Trophoblast cell (in vitro differentiated cells and primary cell): ENCODE measurements around the gene TMPRSS4.

ENCODE experiments used
- DNase-seq, 2 donors: peaks; one replicate each; pipeline ENCODE4 v3.0.0-alpha.2; 2016
- H2AFZ ChIP-seq: 2 replicates; pipeline ENCODE4 v1.6.1; 2013; ENCODE audit warnings: low read length, moderate library complexity, mild to moderate bottlenecking; ENCODE audit not compliant: insufficient read depth, poor library complexity
- H2AK5ac ChIP-seq: 2 replicates; pipeline ENCODE4 v1.6.1; 2013; ENCODE audit warnings: mild to moderate bottlenecking, low read length
- H2BK120ac ChIP-seq: 2 replicates; pipeline ENCODE4 v1.6.1; 2013; ENCODE audit warnings: low read length, mild to moderate bottlenecking, moderate library complexity; ENCODE audit not compliant: insufficient read depth, poor library complexity
- H2BK12ac ChIP-seq: 2 replicates; pipeline ENCODE4 v1.6.1; 2013; ENCODE audit warnings: mild to moderate bottlenecking, low read length, moderate library complexity
- H2BK5ac ChIP-seq: 2 replicates; pipeline ENCODE4 v1.6.1; 2013; ENCODE audit warnings: low read length, low read depth, moderate library complexity, mild to moderate bottlenecking; ENCODE audit not compliant: poor library complexity
- H3K14ac ChIP-seq: 2 replicates; pipeline ENCODE4 v1.6.1; 2013; ENCODE audit warnings: mild to moderate bottlenecking, low read length
- H3K18ac ChIP-seq: 2 replicates; pipeline ENCODE4 v1.6.1; 2013; ENCODE audit warnings: mild to moderate bottlenecking, low read length
- H3K23ac ChIP-seq: 2 replicates; pipeline ENCODE4 v1.6.1; 2013; ENCODE audit warnings: low read length
- H3K27ac ChIP-seq: 2 replicates; pipeline ENCODE4 v1.5.1; 2013; ENCODE audit warnings: low read depth, mild to moderate bottlenecking, inconsistent platforms, low read length, moderate library complexity
- H3K27me3 ChIP-seq: 2 replicates; pipeline ENCODE4 v1.6.1; 2013; ENCODE audit warnings: inconsistent platforms, mild to moderate bottlenecking, low read length, moderate library complexity; ENCODE audit not compliant: insufficient read depth
- H3K36me3 ChIP-seq, 2 experiments: 1 replicate in 1 of 2; 2 replicates in 1 of 2; pipeline ENCODE4 v1.6.1; 2013; ENCODE audit warnings: low read length in 2 of 2, mild to moderate bottlenecking in 2 of 2, moderate library complexity in 1 of 2; ENCODE audit not compliant: insufficient read depth in 2 of 2, control insufficient read depth in 1 of 2
- H3K4ac ChIP-seq: 2 replicates; pipeline ENCODE4 v1.6.1; 2013; ENCODE audit warnings: low read depth, mild to moderate bottlenecking, low read length, moderate library complexity
- H3K4me1 ChIP-seq, 2 experiments: 1 replicate in 1 of 2; 2 replicates in 1 of 2; pipeline ENCODE4 v1.6.1; 2013; ENCODE audit warnings: low read length in 2 of 2, mild to moderate bottlenecking in 2 of 2, moderate library complexity in 1 of 2; ENCODE audit not compliant: insufficient read depth in 2 of 2, control insufficient read depth in 1 of 2
- H3K4me2 ChIP-seq: 2 replicates; pipeline ENCODE4 v1.6.1; 2013; ENCODE audit warnings: inconsistent platforms, mild to moderate bottlenecking, low read length, moderate library complexity
- H3K4me3 ChIP-seq: 2 replicates; pipeline ENCODE4 v1.5.1; 2013; ENCODE audit warnings: mild to moderate bottlenecking, low read depth, low read length, inconsistent platforms
- H3K79me1 ChIP-seq: one replicate; pipeline ENCODE4 v1.6.1; 2013; ENCODE audit warnings: low read length
- H3K79me2 ChIP-seq: 2 replicates; pipeline ENCODE4 v1.6.1; 2013; ENCODE audit warnings: low read length, mild to moderate bottlenecking; ENCODE audit not compliant: control insufficient read depth, insufficient read depth, poor library complexity
- H3K9ac ChIP-seq: 2 replicates; pipeline ENCODE4 v1.6.1; 2013; ENCODE audit warnings: mild to moderate bottlenecking, low read length
- H3K9me3 ChIP-seq: 2 replicates; pipeline ENCODE4 v1.6.1; 2013; ENCODE audit warnings: low read depth, mild to moderate bottlenecking, control low read depth, inconsistent platforms, low read length; ENCODE audit not compliant: insufficient read depth
- H4K12ac ChIP-seq: 2 replicates; pipeline ENCODE4 v1.6.1; 2013; ENCODE audit warnings: low read depth, mild to moderate bottlenecking, low read length, moderate library complexity
- H4K8ac ChIP-seq: 2 replicates; pipeline ENCODE4 v1.6.1; 2013; ENCODE audit warnings: low read depth, mild to moderate bottlenecking, low read length, moderate library complexity
- H4K91ac ChIP-seq: one replicate; pipeline ENCODE4 v1.6.1; 2013; ENCODE audit warnings: low read depth, mild to moderate bottlenecking, low read length, moderate library complexity
- WGBS: extraction: QIAGEN DNeasy Blood & Tissue Kit; methylation state at CpG from one replicate; pipeline ENCODE4 v1.1.7; 2013; ENCODE audit warnings: missing lambda C conversion rate; ENCODE audit not compliant: insufficient read length, insufficient coverage; ENCODE audit errors: extremely low coverage; 5-methylcytosine and 5-hydroxymethylcytosine counted together

TMPRSS4 gene

GRCh38 chr11:118115048-118115447 lies 38.2 kb downstream of the TMPRSS4 start:
- Histone ChIP-seq H2BK12ac (no peak overlapping the region), H2BK120ac (no peak overlapping the region), H3K9me3 (peaks cover 2% of the 10 kb centered on the region), H3K79me2 (no peaks in the 10 kb centered on the region), H3K36me3 (no peaks in the 10 kb centered on the region), H3K4ac (no peak overlapping the region), H3K23ac (no peak overlapping the region), H2AFZ (no peak overlapping the region), H3K9ac (no peak overlapping the region), H3K27me3 (no peaks in the 10 kb centered on the region), H4K91ac (no peak overlapping the region), H4K8ac (no peak overlapping the region), H3K4me2 (no peak overlapping the region), H2AK5ac (no peak overlapping the region), H3K4me1 (no peaks in the 10 kb centered on the region), H3K79me1 (no peaks in the 10 kb centered on the region), H3K4me3 (no peak overlapping the region), H4K12ac (no peak overlapping the region), H2BK5ac (no peak overlapping the region), H3K27ac (no peak overlapping the region), H3K14ac (no peak overlapping the region), H3K18ac (no peak overlapping the region)
- WGBS: no CpG with 5 or more reads among the region's 7 CpGs
- DNase-seq: peak; percentile 17 to 42

DNA sequence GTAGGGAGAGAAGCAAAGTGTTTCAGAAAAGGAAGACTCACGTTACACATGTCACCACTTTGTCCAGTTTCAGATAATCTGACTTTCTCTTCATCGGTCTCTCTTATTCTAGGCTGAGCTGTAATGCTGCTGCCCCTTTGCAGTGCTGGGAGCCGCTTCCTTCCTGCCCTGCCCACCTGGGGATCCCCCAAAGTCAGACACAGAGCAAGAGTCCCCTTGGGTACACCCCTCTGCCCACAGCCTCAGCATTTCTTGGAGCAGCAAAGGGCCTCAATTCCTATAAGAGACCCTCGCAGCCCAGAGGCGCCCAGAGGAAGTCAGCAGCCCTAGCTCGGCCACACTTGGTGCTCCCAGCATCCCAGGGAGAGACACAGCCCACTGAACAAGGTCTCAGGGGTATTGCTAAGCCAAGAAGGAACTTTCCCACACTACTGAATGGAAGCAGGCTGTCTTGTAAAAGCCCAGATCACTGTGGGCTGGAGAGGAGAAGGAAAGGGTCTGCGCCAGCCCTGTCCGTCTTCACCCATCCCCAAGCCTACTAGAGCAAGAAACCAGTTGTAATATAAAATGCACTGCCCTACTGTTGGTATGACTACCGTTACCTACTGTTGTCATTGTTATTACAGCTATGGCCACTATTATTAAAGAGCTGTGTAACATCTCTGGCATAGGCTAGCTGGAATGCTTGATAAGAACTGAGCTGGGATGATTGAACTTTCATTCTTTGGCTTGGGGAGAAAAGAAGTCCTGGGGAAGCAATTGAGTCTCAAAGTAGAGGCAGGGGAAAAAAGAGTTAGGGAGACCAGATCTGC lies 41.1 kb downstream of the TMPRSS4 start:
- Histone ChIP-seq H2AK5ac (no peak overlapping the region), H2BK120ac (no peak overlapping the region), H3K23ac (no peak overlapping the region), H3K36me3 (no peaks in the 10 kb centered on the region), H3K79me2 (no peaks in the 10 kb centered on the region), H4K8ac (no peak overlapping the region), H3K9ac (no peak overlapping the region), H3K79me1 (no peaks in the 10 kb centered on the region), H3K14ac (no peak overlapping the region), H3K4me1 (no peaks in the 10 kb centered on the region), H3K4me2 (no peak overlapping the region), H3K9me3 (peaks cover 2% of the 10 kb centered on the region), H3K27ac (no peak overlapping the region), H3K27me3 (no peaks in the 10 kb centered on the region), H3K18ac (no peak overlapping the region), H2BK5ac (no peak overlapping the region), H2AFZ (no peak overlapping the region), H3K4ac (no peak overlapping the region), H4K12ac (no peak overlapping the region), H4K91ac (no peak overlapping the region), H3K4me3 (no peak overlapping the region), H2BK12ac (no peak overlapping the region)
- DNase-seq: peak in 1 of 2 donors; percentile 34
- WGBS: no CpG with 5 or more reads among the region's 9 CpGs

- Histone ChIP-seq H3K23ac (no peak overlapping the region), H2AFZ (no peak overlapping the region), H3K14ac (no peak overlapping the region), H3K9me3 (no peaks in the 10 kb centered on the region), H2AK5ac (no peak overlapping the region), H2BK5ac (no peak overlapping the region), H3K4me1 (no peaks in the 10 kb centered on the region), H4K12ac (no peak overlapping the region), H3K4me3 (no peak overlapping the region), H4K8ac (no peak overlapping the region), H4K91ac (no peak overlapping the region), H3K4me2 (no peak overlapping the region), H3K79me1 (no peaks in the 10 kb centered on the region), H3K36me3 (no peaks in the 10 kb centered on the region), H3K4ac (no peak overlapping the region), H2BK12ac (no peak overlapping the region), H3K18ac (no peak overlapping the region), H2BK120ac (no peak overlapping the region), H3K27ac (no peak overlapping the region), H3K79me2 (no peaks in the 10 kb centered on the region), H3K27me3 (no peaks in the 10 kb centered on the region), H3K9ac (no peak overlapping the region)
- no CpG with 5 or more reads among the region's 1 CpG for WGBS
- no peak for DNase-seq
Observed at GRCh38 chr11:118120793-118121192, 43.9 kb downstream of the TMPRSS4 start.

DNA sequence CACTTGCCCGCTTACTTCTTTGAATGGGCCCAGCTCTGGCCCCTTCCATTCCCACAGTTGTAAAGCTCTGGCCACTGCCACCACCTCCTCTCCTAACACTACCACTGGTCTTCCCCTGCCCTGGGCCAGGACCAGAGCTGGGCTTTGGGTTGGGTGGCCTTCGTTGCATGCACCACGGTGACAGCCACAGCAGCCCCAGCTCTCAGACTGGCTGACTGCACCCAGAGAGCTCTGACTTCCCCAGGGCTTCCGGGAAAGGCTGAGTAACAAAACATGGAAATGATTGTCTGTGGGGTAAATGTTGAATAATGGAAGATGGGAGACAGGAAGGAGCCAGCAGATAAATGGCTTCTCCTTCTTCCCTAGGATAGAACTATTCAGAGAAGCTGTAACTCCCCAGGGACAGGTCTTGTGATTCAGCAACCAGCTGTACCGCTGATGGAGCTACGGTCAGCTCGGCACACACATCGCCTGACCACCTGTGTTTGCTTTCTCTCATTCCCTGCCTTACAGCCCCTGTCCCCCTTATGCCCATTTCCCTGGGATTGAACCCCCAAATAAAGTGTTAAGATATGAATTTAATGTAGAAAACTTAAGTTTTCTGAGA lies 48.2 kb downstream of the TMPRSS4 start:
- H3K14ac ChIP-seq: no peak overlapping the region
- no peak overlapping the region for H2AFZ ChIP-seq
- no peaks in the 10 kb centered on the region for H3K79me1 ChIP-seq
- H2BK12ac ChIP-seq: no peak overlapping the region
- no peak overlapping the region for H2BK5ac ChIP-seq
- H2BK120ac ChIP-seq: no peak overlapping the region
- no peak overlapping the region for H2AK5ac ChIP-seq
- no peak overlapping the region for H3K27ac ChIP-seq
- H3K4me3 ChIP-seq: no peak overlapping the region
- H3K36me3 ChIP-seq: no peaks in the 10 kb centered on the region
- no CpG with 5 or more reads among the region's 8 CpGs for WGBS
- no peak overlapping the region for H3K18ac ChIP-seq
- no peak overlapping the region for H3K9ac ChIP-seq
- H3K4me2 ChIP-seq: no peak overlapping the region
- H3K4ac ChIP-seq: no peak overlapping the region
- H4K91ac ChIP-seq: no peak overlapping the region
- no peaks in the 10 kb centered on the region for H3K79me2 ChIP-seq
- no peaks in the 10 kb centered on the region for H3K27me3 ChIP-seq
- DNase-seq: no peak
- no peak overlapping the region for H3K23ac ChIP-seq
- no peaks in the 10 kb centered on the region for H3K9me3 ChIP-seq
- H4K12ac ChIP-seq: no peak overlapping the region
- H3K4me1 ChIP-seq: no peaks in the 10 kb centered on the region
- H4K8ac ChIP-seq: no peak overlapping the region
